Fibroblast of lung (primary cell): ENCODE results near the gene SMAD4.

Experiments
- CTCF ChIP-seq, 2 donors: IDR thresholded peaks in 1 of 2; conservative IDR thresholded peaks in 1 of 2; 1 replicate in 1 of 2; 2 replicates in 1 of 2; pipeline ENCODE4 v1.5.1; 2011 to 2012; ENCODE audit warnings: low read length in 2 of 2, control low read depth in 1 of 2, inconsistent platforms in 1 of 2, low read depth in 1 of 2, mild to moderate bottlenecking in 1 of 2
- EZH2 ChIP-seq: IDR thresholded peaks from 2 replicates; pipeline ENCODE4 v1.5.1; 2012; ENCODE audit warnings: low read length, control low read depth, mild to moderate bottlenecking; ENCODE audit errors: missing control alignments

- TF ChIP-seq CTCF (conservative IDR thresholded peaks at IDR 0.05 in 1 of 2, IDR thresholded peaks at IDR 0.05 in 1 of 2; ENCODE audit: low read depth in 1 of 2, low read length in 2 of 2) (no peak), EZH2 (no peak)
Observed at GRCh38 chr18:51092117-51092516, 62.1 kb downstream of the SMAD4 start.
